ENCODE results near the gene AGTRAP. TPM values are rescaled to one million over a fixed set of nuclear protein-coding genes. Genes with fewer than 3 reads are reported as not detected.

The AGTRAP gene
- total RNA-seq, 1 experiment from 2014 or later = 23.6 TPM

- Histone ChIP-seq H3K4me3 (ENCODE audit: low read depth, low read length, poor library complexity, severe bottlenecking) (no peak overlapping the region), H3K9me3 (ENCODE audit: low read depth, low read length, poor library complexity, severe bottlenecking) (no peaks in the 10 kb centered on the region), H3K27ac (ENCODE audit: low read depth, low read length, poor library complexity, severe bottlenecking) (no peak overlapping the region), H3K4me1 (ENCODE audit: insufficient read depth, low read length, poor library complexity, severe bottlenecking) (peaks cover 5% of the 10 kb centered on the region), H3K36me3 (ENCODE audit: insufficient read depth, low read length, poor library complexity, severe bottlenecking) (no peaks in the 10 kb centered on the region), H3K27me3 (replicated peaks; ENCODE audit: insufficient read depth, low read depth, low read length, poor library complexity) (no peaks in the 10 kb centered on the region)
- DNase-seq (ENCODE audit: low spot score) = no peak
- TF ChIP-seq CTCF (conservative IDR thresholded peaks at IDR 0.05; ENCODE audit: low read depth, low read length) = no peak
- no peak for TF ChIP-seq EZH2 (IDR thresholded peaks at IDR 0.05; ENCODE audit: borderline replicate concordance, low read depth, low read length, poor library complexity, severe bottlenecking)
- ChIA-PET CTCF (no interaction called here), POLR2A (ENCODE audit: low non-redundant PET) (no interaction called here)
- BruUV-seq (replicated peaks) = no TSS peak
- intact Hi-C loops (cut with micrococcal nuclease; ENCODE audit: unreplicated experiment) = no loop called here
Observed at GRCh38 chr1:11740258-11741192, 4.6 kb downstream of the AGTRAP start.

GRCh38 chr1:11741482-11741881 lies 5.5 kb downstream of the AGTRAP start:
- H3K4me1 ChIP-seq (ENCODE audit: insufficient read depth, low read length, poor library complexity, severe bottlenecking) = peaks cover 5% of the 10 kb centered on the region
- CTCF ChIA-PET = no interaction called here

GRCh38 chr1:11741919-11742558 lies 6.1 kb downstream of the AGTRAP start:
- DNase-seq (ENCODE audit: low spot score) = no peak
- no peaks in the 10 kb centered on the region for H3K27me3 ChIP-seq (replicated peaks; ENCODE audit: insufficient read depth, low read depth, low read length, poor library complexity)
- H3K4me3 ChIP-seq (ENCODE audit: low read depth, low read length, poor library complexity, severe bottlenecking) = no peak overlapping the region
- intact Hi-C loops (cut with micrococcal nuclease; ENCODE audit: unreplicated experiment) = no loop called here
- H3K27ac ChIP-seq (ENCODE audit: low read depth, low read length, poor library complexity, severe bottlenecking) = no peak overlapping the region
- TF ChIP-seq EZH2 (IDR thresholded peaks at IDR 0.05; ENCODE audit: borderline replicate concordance, low read depth, low read length, poor library complexity, severe bottlenecking) (no peak), CTCF (conservative IDR thresholded peaks at IDR 0.05; ENCODE audit: low read depth, low read length) (no peak)
- H3K9me3 ChIP-seq (ENCODE audit: low read depth, low read length, poor library complexity, severe bottlenecking) = no peaks in the 10 kb centered on the region
- ChIA-PET CTCF (no interaction called here), POLR2A (ENCODE audit: low non-redundant PET) (no interaction called here)
- H3K36me3 ChIP-seq (ENCODE audit: insufficient read depth, low read length, poor library complexity, severe bottlenecking) = no peaks in the 10 kb centered on the region
- no TSS peak for BruUV-seq (replicated peaks)
- peaks cover 2% of the 10 kb centered on the region for H3K4me1 ChIP-seq (ENCODE audit: insufficient read depth, low read length, poor library complexity, severe bottlenecking)

More at GRCh38 chr1:11741482-11741881, 5.5 kb downstream of the AGTRAP start:
- Histone ChIP-seq H3K4me3 (ENCODE audit: low read depth, low read length, poor library complexity, severe bottlenecking) (no peak overlapping the region), H3K36me3 (ENCODE audit: insufficient read depth, low read length, poor library complexity, severe bottlenecking) (no peaks in the 10 kb centered on the region), H3K27ac (ENCODE audit: low read depth, low read length, poor library complexity, severe bottlenecking) (no peak overlapping the region), H3K27me3 (replicated peaks; ENCODE audit: insufficient read depth, low read depth, low read length, poor library complexity) (no peaks in the 10 kb centered on the region), H3K9me3 (ENCODE audit: low read depth, low read length, poor library complexity, severe bottlenecking) (no peaks in the 10 kb centered on the region)
- no peak for TF ChIP-seq CTCF (conservative IDR thresholded peaks at IDR 0.05; ENCODE audit: low read depth, low read length)
- no peak for TF ChIP-seq EZH2 (IDR thresholded peaks at IDR 0.05; ENCODE audit: borderline replicate concordance, low read depth, low read length, poor library complexity, severe bottlenecking)
- intact Hi-C loops (cut with micrococcal nuclease; ENCODE audit: unreplicated experiment) = no loop called here
- POLR2A ChIA-PET (ENCODE audit: low non-redundant PET) = no interaction called here
- no TSS peak for BruUV-seq (replicated peaks)
- no peak for DNase-seq (ENCODE audit: low spot score)
